ENCODE data around the gene CHSY1. TPM values are rescaled to one million over a fixed set of nuclear protein-coding genes. Genes with fewer than 3 reads are reported as not detected.

CHSY1 gene
- total and polyA plus RNA-seq, 12 donors: 14.8 to 82.5 (median 34.2) TPM

DNA sequence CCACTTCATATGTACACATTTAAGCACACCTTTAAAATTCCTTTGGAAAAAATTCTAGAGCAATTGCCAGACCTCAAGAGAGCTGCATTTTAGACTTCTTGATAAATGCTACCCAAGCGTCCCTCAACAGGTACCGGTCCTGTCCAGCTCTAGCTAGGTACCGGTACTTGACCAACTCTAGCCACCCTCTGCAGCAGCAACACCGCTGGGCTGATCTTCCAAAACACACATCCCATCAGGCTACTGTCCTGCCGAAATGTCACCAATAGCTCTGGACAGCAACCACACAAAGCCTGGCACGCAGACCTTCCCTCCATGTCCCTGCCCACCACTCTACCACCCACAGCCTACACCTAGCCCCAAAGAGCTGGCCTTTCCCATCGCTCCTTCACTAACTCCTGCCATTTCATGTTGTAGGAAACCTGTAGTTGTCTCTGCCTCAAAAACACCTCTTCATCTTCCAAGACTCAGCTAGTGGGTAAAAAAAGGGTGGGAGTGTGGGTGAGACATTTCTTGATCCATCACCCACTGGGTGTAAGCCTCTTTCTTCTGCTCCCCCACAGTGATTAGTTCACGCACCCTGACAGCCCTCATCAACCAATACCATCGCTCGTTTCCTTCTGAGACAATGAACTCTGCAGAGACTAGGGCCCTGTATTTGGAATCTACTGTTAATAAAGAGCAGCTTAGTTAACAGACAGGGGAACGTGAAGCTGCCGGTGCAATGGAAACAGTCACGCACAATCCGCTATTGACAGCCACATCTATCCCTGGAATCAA lies 6.8 kb downstream of the CHSY1 start:
- Histone ChIP-seq H3K4me1 (replicated peaks in 1 of 2) (peaks cover 0 to 92% of the 10 kb centered on the region in 2 donors), H3K9me3 (replicated peaks in 1 of 3) (no peaks in the 10 kb centered on the region), H3K36me3 (replicated peaks in 1 of 2) (no peaks in the 10 kb centered on the region), H3K27me3 (no peaks in the 10 kb centered on the region), H3K4me3 (no peak overlapping the region), H3K27ac (peak overlapping the region in 2 of 5 donors; percentile 8 to 24)
- 94 to 97% (median 96%) methylated on average over 14 of the region's 14 CpGs for WGBS, 4 donors
- no peak for DNase-seq
- TF ChIP-seq, protein P1, sequence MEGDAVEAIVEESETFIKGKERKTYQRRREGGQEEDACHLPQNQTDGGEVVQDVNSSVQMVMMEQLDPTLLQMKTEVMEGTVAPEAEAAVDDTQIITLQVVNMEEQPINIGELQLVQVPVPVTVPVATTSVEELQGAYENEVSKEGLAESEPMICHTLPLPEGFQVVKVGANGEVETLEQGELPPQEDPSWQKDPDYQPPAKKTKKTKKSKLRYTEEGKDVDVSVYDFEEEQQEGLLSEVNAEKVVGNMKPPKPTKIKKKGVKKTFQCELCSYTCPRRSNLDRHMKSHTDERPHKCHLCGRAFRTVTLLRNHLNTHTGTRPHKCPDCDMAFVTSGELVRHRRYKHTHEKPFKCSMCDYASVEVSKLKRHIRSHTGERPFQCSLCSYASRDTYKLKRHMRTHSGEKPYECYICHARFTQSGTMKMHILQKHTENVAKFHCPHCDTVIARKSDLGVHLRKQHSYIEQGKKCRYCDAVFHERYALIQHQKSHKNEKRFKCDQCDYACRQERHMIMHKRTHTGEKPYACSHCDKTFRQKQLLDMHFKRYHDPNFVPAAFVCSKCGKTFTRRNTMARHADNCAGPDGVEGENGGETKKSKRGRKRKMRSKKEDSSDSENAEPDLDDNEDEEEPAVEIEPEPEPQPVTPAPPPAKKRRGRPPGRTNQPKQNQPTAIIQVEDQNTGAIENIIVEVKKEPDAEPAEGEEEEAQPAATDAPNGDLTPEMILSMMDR (IDR thresholded peaks at IDR 0.05): no peak
- no peak for TF ChIP-seq POLR2A (IDR thresholded peaks at IDR 0.05)
- intact Hi-C loops (cut with DNase I): no loop called here

DNA sequence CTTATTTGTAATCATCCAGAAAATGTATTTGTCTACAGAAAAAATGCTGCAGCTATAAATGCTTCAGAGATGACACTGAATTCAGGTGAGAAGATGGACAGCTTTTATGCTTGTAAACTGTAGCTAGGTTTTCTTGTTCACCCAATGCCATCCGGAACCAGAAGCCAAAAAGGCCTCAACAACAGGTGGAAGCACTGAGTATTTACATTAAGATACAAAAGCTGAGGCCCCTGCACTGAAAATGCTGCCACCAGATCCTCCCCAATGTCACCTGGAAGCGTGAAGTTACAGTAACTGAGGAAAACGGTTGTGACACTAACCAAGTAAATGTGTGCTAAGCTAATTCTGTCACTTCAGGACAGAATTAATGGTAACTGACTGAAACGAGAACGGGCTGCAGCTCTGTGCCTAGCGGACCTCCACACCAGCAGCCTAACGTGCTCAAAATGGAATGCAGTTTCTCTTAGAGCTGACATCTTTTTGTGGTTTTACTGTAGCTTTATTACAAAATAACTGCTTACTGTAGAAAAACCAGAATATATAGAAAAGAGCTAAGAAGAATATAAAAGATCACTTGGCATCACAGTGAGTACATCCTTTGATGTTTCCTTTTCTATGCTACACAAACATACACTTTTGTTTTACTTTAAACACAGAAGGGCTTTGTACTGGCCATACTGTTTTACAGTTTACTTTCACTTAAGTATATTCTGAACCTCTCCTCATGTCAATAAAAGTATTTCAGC lies 7.6 kb downstream of the CHSY1 start:
- Histone ChIP-seq H3K4me1 (replicated peaks in 1 of 2) (peaks cover 2 to 92% of the 10 kb centered on the region in 2 donors), H3K4me3 (no peak overlapping the region), H3K27ac (peak overlapping the region in 2 of 5 donors; percentile 24 to 36), H3K9me3 (replicated peaks in 1 of 3) (no peaks in the 10 kb centered on the region), H3K36me3 (replicated peaks in 1 of 2) (no peaks in the 10 kb centered on the region), H3K27me3 (no peaks in the 10 kb centered on the region)
- peak in 1 of 7 donors; percentile 1 for DNase-seq
- TF ChIP-seq, protein P1 (IDR thresholded peaks at IDR 0.05): no peak
- TF ChIP-seq POLR2A (IDR thresholded peaks at IDR 0.05): no peak
- intact Hi-C loops (cut with DNase I): no loop called here
- 48 to 62% (median 55%) methylated on average over 7 of the region's 7 CpGs for WGBS, 4 donors

DNA sequence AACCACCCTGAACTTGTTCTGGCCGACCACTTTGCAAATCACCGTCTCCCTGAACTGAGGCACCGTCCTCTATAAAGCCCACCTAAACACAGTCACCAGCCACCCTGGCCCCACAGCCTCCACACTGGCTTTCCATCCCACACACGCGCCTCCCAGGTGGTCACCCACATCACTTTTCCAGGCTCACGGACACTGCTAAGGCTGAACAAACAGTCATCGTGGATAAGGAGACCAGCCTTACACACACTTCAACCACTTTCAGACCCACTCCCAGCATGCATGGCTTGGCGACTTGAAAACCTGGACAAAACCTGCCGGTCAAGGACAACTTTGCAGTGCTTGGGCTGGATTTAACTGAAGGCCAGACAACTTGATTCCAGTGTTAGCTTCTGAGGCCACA lies 8.4 kb downstream of the CHSY1 start:
- Histone ChIP-seq H3K36me3 (replicated peaks in 1 of 2) (no peaks in the 10 kb centered on the region), H3K27ac (peak overlapping the region in 1 of 5 donors; percentile 59), H3K9me3 (replicated peaks in 1 of 3) (no peaks in the 10 kb centered on the region), H3K4me1 (replicated peaks in 1 of 2) (peaks cover 7 to 91% of the 10 kb centered on the region in 2 donors), H3K4me3 (no peak overlapping the region), H3K27me3 (no peaks in the 10 kb centered on the region)
- no peak for TF ChIP-seq POLR2A (IDR thresholded peaks at IDR 0.05)
- TF ChIP-seq, protein P1 (IDR thresholded peaks at IDR 0.05): no peak
- no peak for DNase-seq
- 76 to 83% (median 81%) methylated on average over 8 to 9 of the region's 9 CpGs for WGBS, 4 donors
- intact Hi-C loops (cut with DNase I): no loop called here

DNA sequence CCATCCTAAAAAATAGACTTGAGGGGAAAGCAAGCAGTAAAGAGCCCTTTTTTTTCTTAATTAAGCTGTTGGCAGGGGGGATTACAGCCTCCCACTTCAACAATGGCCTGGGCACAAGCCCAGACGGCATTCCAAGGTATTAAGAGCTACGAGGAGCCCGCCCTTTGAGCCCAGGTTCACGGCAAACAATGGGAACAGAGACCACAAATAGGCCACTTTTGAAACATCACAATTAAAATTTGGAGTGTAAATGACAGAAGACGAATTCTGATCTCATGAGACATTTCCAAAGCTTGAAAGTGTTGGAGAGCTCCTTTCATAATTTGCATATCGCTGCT lies 8.9 kb downstream of the CHSY1 start:
- H3K9me3 ChIP-seq (replicated peaks in 1 of 3): no peaks in the 10 kb centered on the region
- H3K36me3 ChIP-seq (replicated peaks in 1 of 2): no peaks in the 10 kb centered on the region
- WGBS, 4 donors: 67 to 77% (median 70%) methylated on average over 6 of the region's 6 CpGs
- H3K4me3 ChIP-seq: no peak overlapping the region
- TF ChIP-seq POLR2A (IDR thresholded peaks at IDR 0.05): no peak
- TF ChIP-seq, protein P1 (IDR thresholded peaks at IDR 0.05): no peak
- H3K27me3 ChIP-seq: no peaks in the 10 kb centered on the region
- intact Hi-C loops (cut with DNase I): no loop called here
- peaks cover 7 to 91% of the 10 kb centered on the region in 2 donors for H3K4me1 ChIP-seq (replicated peaks in 1 of 2)
- H3K27ac ChIP-seq: peak overlapping the region in 2 of 5 donors; percentile 5 to 59
- no peak for DNase-seq
